CD4-positive, alpha-beta T cell treated with Interleukin-6 at 100 ng/mL for 8 hours (primary cell): ENCODE results near the gene SELE.
"Not testable (repeated sequence)": the region's sequence is repeated elsewhere in the genome, so short reads cannot be mapped to it uniquely, and the experiment has no call there.

Experiments
- DNase-seq: peaks from one replicate; pipeline ENCODE4 v3.0.0-alpha.2; 2020; ENCODE audit warnings: mixed read lengths, low spot score

The SELE gene

DNA sequence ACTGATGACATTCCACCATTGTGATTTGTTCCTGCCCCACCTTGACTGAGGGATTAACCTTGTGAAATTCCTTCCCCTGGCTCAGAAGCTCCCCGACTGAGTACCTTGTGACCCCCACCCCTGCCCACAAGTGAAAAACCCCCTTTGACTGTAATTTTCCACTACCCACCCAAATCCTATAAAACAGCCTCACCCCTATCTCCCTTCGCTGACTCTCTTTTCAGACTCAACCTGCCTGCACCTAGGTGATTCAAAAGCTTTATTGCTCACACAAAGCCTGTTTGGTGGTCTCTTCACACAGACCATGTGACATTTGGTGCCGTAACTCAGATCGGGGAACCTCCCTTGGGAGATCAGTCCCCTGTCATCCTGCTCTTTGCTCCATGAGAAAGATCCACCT lies 50.7 kb downstream of the SELE start:
- not testable (repeated sequence) for DNase-seq

DNA sequence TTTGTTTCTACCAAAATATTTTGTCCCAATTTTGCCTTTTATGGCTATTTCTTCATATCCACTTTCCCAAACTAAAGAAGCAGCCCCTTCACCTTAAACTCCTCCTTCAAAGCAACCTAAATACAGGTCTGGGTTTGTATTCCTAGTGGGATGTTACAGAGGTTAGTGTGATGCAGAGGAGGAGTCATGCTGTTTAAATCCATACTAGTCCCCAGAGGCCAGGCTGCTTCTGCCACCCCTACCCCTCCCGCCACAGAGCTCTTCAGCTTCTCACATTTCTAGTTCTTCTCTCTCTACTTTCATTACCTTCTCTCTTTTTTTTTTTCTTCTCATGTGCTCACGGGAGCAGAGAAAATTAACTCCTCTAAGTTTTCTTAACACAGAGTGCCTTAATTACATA lies 51.8 kb downstream of the SELE start:
- DNase-seq, result no peak

DNA sequence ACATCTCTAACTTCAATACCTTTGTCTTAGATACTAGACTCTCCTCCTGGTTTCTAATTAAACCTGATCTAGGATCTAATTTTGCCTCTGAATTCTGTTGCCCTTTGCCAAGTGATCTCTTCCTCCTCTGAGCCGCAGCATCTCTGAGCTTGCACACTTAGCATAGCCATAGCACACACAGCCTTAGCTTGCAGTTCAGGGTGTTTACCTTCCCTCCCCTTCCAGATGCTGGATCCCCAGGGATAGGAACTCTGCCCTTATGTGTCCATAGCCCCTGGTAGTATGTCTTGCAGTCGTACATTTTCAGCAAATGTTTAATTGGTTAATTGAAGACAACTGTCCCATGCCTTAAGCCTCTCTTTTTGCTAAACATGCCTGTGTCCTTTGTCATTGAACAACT lies 52.7 kb downstream of the SELE start:
- no peak for DNase-seq

GRCh38 chr1:169680377-169681019 lies 53.4 kb downstream of the SELE start:
- no peak for DNase-seq

DNA sequence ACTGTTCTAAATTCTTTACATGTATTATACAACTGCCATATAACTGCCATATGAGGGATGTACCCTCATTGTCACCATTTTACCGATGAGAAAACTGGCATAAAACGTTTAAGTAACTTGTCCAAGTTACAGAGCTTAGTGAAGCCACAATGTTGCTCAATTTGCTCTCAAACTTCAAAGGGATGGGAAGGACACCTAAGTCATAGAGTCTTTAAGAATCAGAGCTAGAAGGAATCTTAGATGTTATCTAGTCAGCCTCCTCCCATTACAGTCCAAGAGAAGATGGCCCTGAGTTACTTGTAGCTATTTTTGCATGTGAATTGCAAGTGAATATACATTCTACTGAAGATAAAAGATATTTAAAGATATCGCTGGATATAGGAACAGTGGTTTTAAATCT lies 54.2 kb downstream of the SELE start:
- no peak for DNase-seq

- no peak for DNase-seq
These were observed 57.9 kb downstream of the SELE start for GRCh38 chr1:169676001-169676400.
